IMR-90 (cell line): Measurements from ENCODE around the gene ELL2. TPM values are rescaled to one million over a fixed set of nuclear protein-coding genes. Genes with fewer than 3 reads are reported as not detected.
A peak's percentile ranks its signal among the peaks of the same experiment; 100 is the strongest.

Experiments used
- ATAC-seq: fragments of 200-7000 bp; cut with Tn5 transposase; 2 replicates; pipeline ENCODE4 v1.9.1; 2020; ENCODE audit warnings: low read depth, mild to moderate bottlenecking, moderate library complexity
- BruUV-seq: library from RNA; stranded (reverse); fragments of 400-500 nt; replicated peaks from 2 replicates; lab custom pipeline; 2021; lab: Mats Ljungman, UMichigan
- CTCF ChIA-PET: fragments of 300-600 bp; formaldehyde crosslinking; extraction: SDS; loops from one replicate; lab custom pipeline; 2021; ENCODE audit warnings: antibody characterized with exemption; lab: Yijun Ruan, JAX
- POLR2A ChIA-PET: fragments of 300-600 bp; sonication (Branson Sonifier 250); formaldehyde crosslinking; loops from one replicate; lab custom pipeline; 2022; ENCODE audit warnings: antibody characterized with exemption; ENCODE audit not compliant: unreplicated experiment; lab: Charles Lee
- DNase-seq: peaks from one replicate; pipeline ENCODE4 v3.0.0; 2013
- H2AFZ ChIP-seq: replicated peaks from 2 replicates; pipeline ENCODE3; 2013; ENCODE audit warnings: low read length, mild to moderate bottlenecking; ENCODE audit not compliant: poor library complexity
- H2AK5ac ChIP-seq: 2 replicates; pipeline ENCODE4 v1.6.1; 2013; ENCODE audit warnings: low read depth, low read length, inconsistent platforms
- H2AK9ac ChIP-seq: replicated peaks from 2 replicates; pipeline ENCODE3; 2013; ENCODE audit warnings: mild to moderate bottlenecking, low read depth, low read length, moderate library complexity; ENCODE audit not compliant: poor library complexity
- H2BK120ac ChIP-seq: 2 replicates; pipeline ENCODE4 v1.6.1; 2013; ENCODE audit warnings: low read depth, low read length, inconsistent platforms
- H2BK15ac ChIP-seq: 3 replicates; pipeline ENCODE4 v1.6.1; 2013; ENCODE audit warnings: low read depth, low read length, inconsistent platforms
- H2BK20ac ChIP-seq: 2 replicates; pipeline ENCODE4 v1.6.1; 2013; ENCODE audit warnings: low read depth, mild to moderate bottlenecking, inconsistent platforms, low read length, moderate library complexity
- H2BK5ac ChIP-seq: 2 replicates; pipeline ENCODE4 v1.6.1; 2013; ENCODE audit warnings: mild to moderate bottlenecking, low read depth, low read length, inconsistent platforms; ENCODE audit not compliant: poor library complexity, severe bottlenecking
- H3K14ac ChIP-seq: replicated peaks from 2 replicates; pipeline ENCODE4 v1.6.1; 2013; ENCODE audit warnings: low read depth, low read length, inconsistent platforms
- H3K18ac ChIP-seq: 2 replicates; pipeline ENCODE4 v1.6.1; 2013; ENCODE audit warnings: low read depth, low read length, control low read depth
- H3K23ac ChIP-seq: 2 replicates; pipeline ENCODE4 v1.6.1; 2013; ENCODE audit warnings: low read depth, low read length, inconsistent platforms
- H3K27ac ChIP-seq: 2 replicates; pipeline ENCODE4 v1.5.1; 2013; ENCODE audit warnings: mild to moderate bottlenecking, control low read depth, low read length; ENCODE audit not compliant: insufficient read depth
- H3K27me3 ChIP-seq: 2 replicates; pipeline ENCODE4 v1.6.1; 2013; ENCODE audit warnings: low read length; ENCODE audit not compliant: control insufficient read depth, insufficient read depth
- H3K36me3 ChIP-seq: 2 replicates; pipeline ENCODE4 v1.6.1; 2013; ENCODE audit warnings: low read length, mixed read lengths; ENCODE audit not compliant: control insufficient read depth, insufficient read depth
- H3K4ac ChIP-seq: 2 replicates; pipeline ENCODE4 v1.6.1; 2013; ENCODE audit warnings: low read depth, low read length, inconsistent platforms
- H3K4me1 ChIP-seq: 2 replicates; pipeline ENCODE4 v1.6.1; 2013; ENCODE audit warnings: low read length, mixed read lengths; ENCODE audit not compliant: control insufficient read depth, insufficient read depth
- H3K4me2 ChIP-seq: 2 replicates; pipeline ENCODE4 v1.6.1; 2013; ENCODE audit warnings: low read depth, mild to moderate bottlenecking, control low read depth, low read length, moderate library complexity
- H3K4me3 ChIP-seq: 2 replicates; pipeline ENCODE4 v1.5.1; 2013; ENCODE audit warnings: low read depth, mild to moderate bottlenecking, control low read depth, low read length, moderate library complexity; ENCODE audit not compliant: insufficient read depth
- H3K56ac ChIP-seq: 2 replicates; pipeline ENCODE4 v1.6.1; 2013; ENCODE audit warnings: low read length, inconsistent platforms; ENCODE audit not compliant: insufficient read depth; ENCODE audit errors: extremely low read depth
- H3K79me1 ChIP-seq, 2 experiments: 2 replicates each; pipeline ENCODE4 v1.6.1; 2013; ENCODE audit warnings: low read length in 2 of 2, inconsistent platforms in 1 of 2, low read depth in 1 of 2
- H3K9ac ChIP-seq: 2 replicates; pipeline ENCODE4 v1.6.1; 2013; ENCODE audit warnings: low read depth, low read length, control low read depth
- H3K9me1 ChIP-seq: 2 replicates; pipeline ENCODE4 v1.6.1; 2013; ENCODE audit warnings: low read length, inconsistent platforms; ENCODE audit not compliant: insufficient read depth
- H3K9me3 ChIP-seq: 2 replicates; pipeline ENCODE4 v1.6.1; 2013; ENCODE audit warnings: low read length; ENCODE audit not compliant: control insufficient read depth, insufficient read depth
- H4K20me1 ChIP-seq: 2 replicates; pipeline ENCODE4 v1.6.1; 2013; ENCODE audit warnings: low read length, inconsistent platforms; ENCODE audit not compliant: insufficient read depth
- H4K5ac ChIP-seq: 2 replicates; pipeline ENCODE4 v1.6.1; 2013; ENCODE audit warnings: mild to moderate bottlenecking, low read depth, low read length, control low read depth
- H4K8ac ChIP-seq, 2 experiments: 2 replicates each; pipeline ENCODE4 v1.6.1; 2013; ENCODE audit warnings: low read depth in 2 of 2, low read length in 2 of 2, control low read depth in 1 of 2, inconsistent platforms in 1 of 2
- H4K91ac ChIP-seq: 2 replicates; pipeline ENCODE4 v1.6.1; 2013; ENCODE audit warnings: low read depth, low read length, inconsistent platforms; ENCODE audit not compliant: insufficient read depth
- CEBPB ChIP-seq: IDR thresholded peaks from 2 replicates; pipeline ENCODE4 v1.6.1; 2012; ENCODE audit warnings: low read depth, low read length, improper control_type of control experiment
- RAD21 ChIP-seq: IDR thresholded peaks from 2 replicates; pipeline ENCODE4 v1.6.1; 2012; ENCODE audit warnings: low read length, improper control_type of control experiment
- WGBS, 2 experiments: methylation state at CpG; one replicate each; pipeline versions ENCODE4 v1.1.5 to v1.1.7; 2013; ENCODE audit warnings: missing lambda C conversion rate in 2 of 2; ENCODE audit not compliant: insufficient read length in 1 of 2; ENCODE audit errors: extremely low coverage in 2 of 2; 5-methylcytosine and 5-hydroxymethylcytosine counted together
- dilution Hi-C: fragments of 300-500 bp; cut with HindIII; formaldehyde crosslinking; loops from one replicate; pipeline ENCODE4 v1.14.3; 2018; ENCODE audit warnings: low sequenced_read_pairs; ENCODE audit not compliant: unreplicated experiment
- in situ Hi-C: fragments of 300-500 bp; cut with MboI; formaldehyde crosslinking; loops from 3 replicates; pipeline ENCODE4 v1.14.3; 2019; ENCODE audit warnings: low sequenced_read_pairs, inconsistent platforms, mixed read lengths
- intact Hi-C: fragments of 100-400 bp; cut with micrococcal nuclease; formaldehyde crosslinking; loops from 2 replicates; pipeline ENCODE4 v1.10.0; 2022
- polyA plus RNA-seq, 3 experiments: library from polyadenylated mRNA; depleted of rRNA; stranded (reverse); fragments of >200 nt; gene quantifications; 2 replicates each; pipeline ENCODE4 v1.2.3, GENCODE V29; 2012; ENCODE audit warnings: low replicate concordance in 1 of 3
- total RNA-seq: library from RNA; depleted of rRNA; stranded (reverse); fragments of >200 nt; gene quantifications from 2 replicates; pipeline ENCODE4 v1.2.3, GENCODE V29; 2012

ELL2 gene
- total and polyA plus RNA-seq, 2 of the 4 experiments (the other 2 are of a cell fraction), result 61.4 to 92.5 TPM

GRCh38 chr5:95903838-95904237 lies 57.8 kb downstream of the ELL2 start:
- Histone ChIP-seq H2BK15ac (no peak overlapping the region), H4K5ac (no peak overlapping the region), H2BK20ac (no peak overlapping the region), H2BK5ac (peak overlapping the region; percentile 42), H3K18ac (no peak overlapping the region), H4K20me1 (peaks cover 52% of the 10 kb centered on the region), H3K56ac (no peak overlapping the region), H4K91ac (no peak overlapping the region), H3K14ac (0 out of 2 replicates have a peak overlapping the region, but pooled peaks have one; percentile 39), H3K4ac (no peak overlapping the region), H3K27me3 (no peaks in the 10 kb centered on the region), H3K4me1 (peaks cover 19% of the 10 kb centered on the region), H3K4me2 (no peak overlapping the region), H2AFZ (no peak overlapping the region), H3K27ac (no peak overlapping the region), H3K4me3 (no peak overlapping the region), H2AK9ac (no peak overlapping the region), H2BK120ac (no peak overlapping the region), H3K9me3 (no peaks in the 10 kb centered on the region), H2AK5ac (no peak overlapping the region), H3K9ac (no peak overlapping the region), H3K36me3 (peaks cover 48% of the 10 kb centered on the region), H3K79me1 (peaks cover 26 to 83% of the 10 kb centered on the region in 2 experiments), H3K23ac (no peak overlapping the region), H4K8ac (no peak overlapping the region), H3K9me1 (peaks cover 23% of the 10 kb centered on the region)
- in situ Hi-C loops (no loop called here), dilution Hi-C loops (no loop called here), intact Hi-C loops (no loop called here)
- WGBS, 2 experiments, result 100% methylated on average over 1 of the region's 4 CpGs
- ChIA-PET CTCF (interaction anchor here (0.6 kb wide), 1 partner anchor 8 kb away, joined by 3 read pairs; no protein-coding TSS in a partner anchor), POLR2A (no interaction called here)
- DNase-seq, result no peak
- no TSS peak for BruUV-seq
- TF ChIP-seq RAD21, result no peak
- no peak for TF ChIP-seq CEBPB
- ATAC-seq, result no peak
